PC-9 (cell line): ENCODE results near the gene YPEL2. TPM values are rescaled to one million over a fixed set of nuclear protein-coding genes. Genes with fewer than 3 reads are reported as not detected.

Source experiments
- microRNA-seq: library from miRNA; unstranded; fragments of <30 nt; microRNA quantifications from one replicate; pipeline ENCODE4 v1.2.0, GENCODE V29; 2021; ENCODE audit warnings: borderline number of aligned reads, borderline replicate concordance
- total RNA-seq: library from RNA; stranded (reverse); gene quantifications from 2 replicates; pipeline ENCODE4 v1.2.3, GENCODE V29; 2021

YPEL2 gene
- total RNA-seq, 1 experiment from 2014 or later = 12.9 TPM

Small RNA genes lying within 50 kb of the gene (microRNA-seq; reads per million reads assigned to microRNA genes)
- gene MIR4729 = not detected

Other genes starting within 250 kb of the YPEL2 start
- 21.6 and 24.6 TPM in 2 replicates for gene TRIM37, start 224.8 kb upstream of the YPEL2 start, total RNA-seq
- 48.9 and 65.6 TPM in 2 replicates for gene SKA2, start 176.5 kb upstream of the YPEL2 start, total RNA-seq
- gene PRR11, start 175.9 kb upstream of the YPEL2 start, total RNA-seq = 87.9 and 109 TPM in 2 replicates
- 14.4 and 15.2 TPM in 2 replicates for gene SMG8, start 121.6 kb upstream of the YPEL2 start, total RNA-seq
- gene GDPD1, start 111.1 kb upstream of the YPEL2 start, total RNA-seq = 3.1 and 3.4 TPM in 2 replicates
- gene DHX40, start 234.0 kb downstream of the YPEL2 start, total RNA-seq = 32.8 and 38.9 TPM in 2 replicates